IPS-NIHi11 (cell line): Measurements from ENCODE around the gene SPG7.

Experiments used
- DNase-seq: peaks from one replicate; pipeline ENCODE4 v3.0.0; 2012; ENCODE audit warnings: mixed read lengths, low spot score

Gene SPG7

DNA sequence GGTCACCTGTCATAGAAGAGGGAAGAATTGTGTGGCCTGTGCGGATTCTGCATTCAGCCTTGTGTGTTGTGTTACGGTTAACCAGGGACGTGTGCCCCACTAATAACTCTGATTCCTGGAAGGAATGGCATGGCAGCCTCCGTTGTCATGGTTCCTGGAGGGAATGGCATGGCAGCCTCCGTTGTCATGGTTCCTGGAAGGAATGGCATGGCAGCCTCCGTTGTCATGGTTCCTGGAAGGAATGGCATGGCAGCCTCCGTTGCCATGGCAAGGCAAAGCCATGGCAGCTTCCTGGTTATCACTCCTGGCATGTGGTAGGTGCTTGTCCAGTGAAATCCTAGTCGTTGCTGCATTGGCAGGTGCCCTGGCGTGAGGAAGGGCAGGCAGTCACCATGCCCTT is 8.9 kb downstream of the SPG7 start:
- DNase-seq = no peak

DNA sequence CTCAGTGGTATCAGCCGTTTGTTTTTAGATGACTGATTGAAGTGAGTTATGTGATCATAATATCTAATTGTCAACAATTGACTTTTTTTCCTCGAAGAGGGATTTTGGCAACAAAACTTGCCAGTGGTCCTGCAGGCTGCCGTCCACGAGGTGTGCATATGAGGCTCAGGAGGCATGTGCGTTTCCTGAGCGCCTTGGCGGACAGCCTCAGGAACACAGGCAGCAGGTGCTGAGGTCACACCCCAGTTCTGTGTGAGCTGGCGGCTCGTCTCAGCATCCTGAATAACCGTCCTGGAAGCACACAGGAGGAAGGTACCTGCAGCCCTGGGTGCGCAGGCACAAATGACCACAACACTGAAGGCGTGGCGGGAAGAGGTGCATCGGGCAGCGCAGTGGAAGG is 11.7 kb downstream of the SPG7 start:
- no peak for DNase-seq

DNA sequence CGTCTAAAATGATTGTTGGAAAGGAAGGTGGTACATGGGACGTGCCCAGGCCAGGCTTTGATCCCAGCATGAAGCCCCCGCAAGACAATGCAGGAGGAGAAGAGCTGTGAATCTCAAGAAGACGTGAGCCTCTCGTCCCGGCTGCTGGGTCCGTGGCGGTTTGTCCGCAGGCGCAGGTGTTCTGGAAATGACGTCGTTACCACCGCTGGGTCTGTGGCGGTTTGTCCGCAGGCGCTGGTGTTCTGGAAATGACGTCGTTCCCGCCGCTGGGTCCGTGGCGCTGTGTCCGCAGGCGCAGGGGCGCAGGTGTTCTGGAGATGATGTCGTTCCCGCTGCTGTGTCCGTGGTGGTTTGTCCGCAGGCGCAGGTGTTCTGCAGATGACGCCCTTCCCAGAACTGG is 14.1 kb downstream of the SPG7 start:
- no peak for DNase-seq

DNA sequence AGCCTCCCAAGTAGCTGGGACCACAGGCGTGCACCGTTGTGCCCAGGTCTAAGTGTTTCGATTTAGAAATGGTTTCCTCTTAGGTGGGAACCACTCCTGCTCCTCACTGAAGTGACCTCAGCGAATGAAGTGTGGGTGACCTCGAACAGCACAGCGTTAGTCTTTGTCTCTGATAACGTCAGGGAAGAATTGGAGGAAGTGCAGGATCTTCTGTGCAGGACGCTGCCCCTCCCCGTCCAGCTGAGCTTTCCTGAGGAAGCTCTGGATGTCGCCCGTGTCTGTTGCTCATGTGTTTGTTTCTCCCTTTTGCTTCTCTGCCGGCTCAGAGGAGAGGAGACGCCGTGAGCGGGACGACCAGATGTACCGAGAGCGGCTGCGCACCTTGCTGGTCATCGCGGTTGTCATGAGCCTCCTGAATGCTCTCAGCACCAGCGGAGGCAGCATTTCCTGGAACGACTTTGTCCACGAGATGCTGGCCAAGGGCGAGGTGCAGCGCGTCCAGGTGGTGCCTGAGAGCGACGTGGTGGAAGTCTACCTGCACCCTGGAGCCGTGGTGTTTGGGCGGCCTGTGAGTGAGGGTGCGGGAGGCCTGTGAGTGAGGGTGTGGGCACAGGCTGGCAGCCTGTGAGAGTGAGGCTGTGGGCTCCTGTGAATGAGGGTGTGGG is 15.6 kb downstream of the SPG7 start:
- DNase-seq = no peak

DNA sequence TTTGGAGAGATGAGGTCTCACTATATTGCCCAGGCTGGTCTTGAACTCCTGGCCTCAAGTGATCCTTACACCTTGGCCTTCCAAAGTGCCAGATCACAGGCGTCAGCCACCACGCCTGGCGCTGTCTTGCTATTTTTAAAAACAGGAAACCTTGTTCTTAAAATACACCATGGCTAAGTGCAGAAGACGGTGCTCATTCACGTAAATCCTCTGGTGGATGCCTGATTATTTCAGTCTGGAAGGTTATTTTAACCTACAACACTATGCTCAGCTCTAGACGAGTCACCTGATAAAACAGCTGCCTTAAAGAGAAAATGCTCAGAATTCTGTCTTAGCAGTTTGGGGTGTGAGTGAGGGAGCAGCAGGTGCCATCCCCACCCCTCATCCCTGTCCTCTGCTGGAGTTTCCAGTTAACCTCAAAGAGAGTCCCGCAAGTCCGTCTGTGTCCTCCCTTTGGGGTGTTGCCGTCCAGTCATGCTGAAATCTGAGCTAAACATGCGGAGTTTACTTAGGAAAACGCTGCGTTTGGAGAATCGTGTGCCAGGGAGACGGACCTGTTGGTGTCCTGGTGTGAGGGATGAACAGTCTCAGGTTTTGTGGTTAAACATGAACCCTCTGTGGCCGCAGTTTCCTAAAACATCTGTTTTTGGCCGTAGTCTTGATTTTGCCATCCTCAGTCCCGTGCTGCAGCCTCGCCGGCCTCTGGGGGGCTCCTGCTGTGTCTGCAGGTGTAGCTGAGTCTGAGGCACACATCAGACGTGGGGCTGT is 17.1 kb downstream of the SPG7 start:
- no peak for DNase-seq

DNA sequence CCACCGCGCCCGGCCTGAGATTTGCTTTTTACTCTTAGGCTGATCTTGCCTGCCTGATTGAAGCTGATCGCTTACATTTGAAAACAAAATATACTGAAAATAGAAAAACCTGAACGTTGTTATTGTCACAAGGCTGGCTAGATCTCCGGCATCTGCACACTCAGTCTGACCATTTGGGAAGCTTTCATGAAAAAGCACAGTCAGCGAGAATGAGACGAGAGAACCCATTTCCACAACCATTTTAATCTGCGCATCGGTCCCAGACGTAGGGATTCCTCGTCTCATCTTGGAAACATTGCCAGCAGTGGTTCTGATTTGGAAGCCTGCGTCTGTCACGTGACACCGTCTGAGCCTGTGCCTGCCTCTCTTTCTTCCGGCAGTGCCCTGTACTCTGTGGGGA is 20.9 kb downstream of the SPG7 start:
- no peak for DNase-seq

DNA sequence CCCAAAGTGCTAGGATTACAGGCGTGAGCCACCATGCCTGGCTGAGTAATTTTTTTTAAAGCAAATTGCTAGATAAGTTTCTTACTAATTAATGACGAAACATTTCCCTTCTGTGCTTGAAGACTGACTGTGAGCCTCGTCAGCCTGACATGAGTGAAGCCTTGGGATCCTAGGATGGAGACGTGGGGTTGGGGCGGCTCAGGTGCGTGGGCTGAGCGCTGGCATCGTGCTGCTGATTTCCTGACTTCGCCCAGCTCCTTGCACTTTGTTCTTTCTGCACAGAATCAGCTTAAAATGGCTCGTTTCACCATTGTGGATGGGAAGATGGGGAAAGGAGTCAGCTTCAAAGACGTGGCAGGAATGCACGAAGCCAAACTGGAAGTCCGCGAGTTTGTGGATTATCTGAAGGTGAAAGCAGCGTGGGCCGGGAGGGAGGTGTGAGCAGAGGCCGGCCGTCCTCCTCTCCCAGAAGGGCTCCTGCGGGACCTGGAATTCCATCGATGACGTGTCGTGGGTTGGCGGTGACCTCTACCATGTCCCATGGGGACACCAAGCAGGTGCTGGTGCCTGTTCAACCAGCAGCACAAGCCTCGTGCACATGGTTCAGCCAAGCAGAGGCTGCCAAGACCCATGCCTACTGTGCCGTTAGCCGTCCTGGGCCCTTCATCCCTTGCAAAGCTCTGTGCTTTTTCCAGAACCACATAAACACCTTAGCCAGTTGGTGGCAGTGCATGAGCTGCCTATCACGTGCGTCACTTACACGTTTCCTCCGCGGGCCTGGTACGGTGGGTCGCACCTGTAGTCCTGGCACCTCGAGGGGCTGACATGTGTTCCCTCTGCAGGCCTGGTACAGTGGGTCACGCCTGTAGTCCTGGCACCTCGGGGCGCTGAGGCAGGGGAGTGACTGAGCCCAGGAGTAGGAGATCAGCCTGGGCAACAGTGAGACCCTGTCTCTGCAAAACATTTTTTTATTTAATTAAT is 22.5 kb downstream of the SPG7 start:
- DNase-seq = no peak

DNA sequence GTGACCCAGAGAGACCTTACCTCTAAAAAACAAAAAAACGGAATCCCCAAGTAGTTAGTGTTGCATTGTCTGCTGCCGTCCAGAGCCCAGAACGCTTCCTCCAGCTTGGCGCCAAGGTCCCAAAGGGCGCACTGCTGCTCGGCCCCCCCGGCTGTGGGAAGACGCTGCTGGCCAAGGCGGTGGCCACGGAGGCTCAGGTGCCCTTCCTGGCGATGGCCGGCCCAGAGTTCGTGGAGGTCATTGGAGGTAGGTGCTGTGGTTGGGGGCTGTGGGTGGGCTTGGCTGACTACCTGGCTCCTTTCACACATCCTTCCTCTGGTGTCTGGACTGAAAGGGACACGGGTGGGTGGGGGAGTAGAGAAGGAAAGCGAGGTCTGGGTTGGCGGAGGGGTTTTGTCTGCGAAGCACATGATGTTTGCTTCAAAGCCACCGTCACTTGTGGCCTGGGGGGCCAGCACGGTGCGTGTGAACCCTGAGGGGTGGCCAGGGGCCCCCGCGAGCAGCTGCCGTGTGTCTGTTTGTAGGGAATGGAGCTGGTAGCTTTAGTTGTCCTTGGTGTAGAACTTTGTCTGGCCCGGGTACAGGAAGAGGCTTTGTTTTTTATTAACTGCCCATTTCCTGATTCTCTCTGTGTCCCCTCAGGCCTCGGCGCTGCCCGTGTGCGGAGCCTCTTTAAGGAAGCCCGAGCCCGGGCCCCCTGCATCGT is 23.8 kb downstream of the SPG7 start:
- no peak for DNase-seq

DNA sequence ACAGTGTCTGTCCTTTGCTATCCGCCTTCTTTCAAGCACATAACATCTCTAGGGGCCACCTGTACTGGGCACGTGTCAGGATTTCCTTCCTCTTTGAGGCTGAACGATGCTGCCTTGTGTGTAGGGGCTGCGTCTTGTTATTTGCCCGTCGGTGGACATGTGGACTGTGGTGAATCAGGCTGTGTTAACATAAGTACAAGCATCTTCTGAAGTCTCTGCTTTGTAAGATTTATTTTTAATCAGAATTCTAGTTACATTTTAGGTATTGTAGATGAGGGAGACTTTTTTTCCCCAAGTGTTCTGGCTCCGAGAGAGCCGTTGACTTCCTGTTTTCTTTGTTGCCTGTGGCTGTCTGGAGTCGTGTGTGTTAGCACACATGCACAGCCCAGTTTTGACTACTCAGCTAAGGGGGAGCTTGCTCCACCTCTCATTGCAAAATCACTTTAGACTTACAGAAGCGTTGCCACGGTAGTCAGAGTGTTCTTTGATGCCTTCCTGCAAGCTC is 26.1 kb downstream of the SPG7 start:
- no peak for DNase-seq

DNA sequence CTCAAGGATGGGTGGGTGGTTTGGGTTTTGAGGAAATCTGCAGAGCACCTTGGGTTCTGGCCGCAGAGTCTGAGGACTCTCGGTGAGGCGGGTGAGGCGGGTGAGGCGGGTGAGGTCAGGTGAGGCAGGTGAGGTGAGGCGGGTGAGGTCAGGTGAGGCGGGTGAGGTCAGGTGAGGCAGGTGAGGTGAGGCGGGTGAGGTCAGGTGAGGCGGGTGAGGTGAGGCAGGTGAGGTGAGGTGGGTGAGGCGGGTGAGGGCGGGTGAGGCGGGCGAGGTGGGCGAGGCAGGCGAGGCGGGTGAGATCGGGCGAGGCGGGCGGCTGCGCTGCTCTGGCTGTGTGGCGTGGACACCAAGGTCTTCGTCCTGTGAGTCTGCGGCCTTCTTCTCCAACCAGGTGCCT is 28.2 kb downstream of the SPG7 start:
- DNase-seq = no peak

DNA sequence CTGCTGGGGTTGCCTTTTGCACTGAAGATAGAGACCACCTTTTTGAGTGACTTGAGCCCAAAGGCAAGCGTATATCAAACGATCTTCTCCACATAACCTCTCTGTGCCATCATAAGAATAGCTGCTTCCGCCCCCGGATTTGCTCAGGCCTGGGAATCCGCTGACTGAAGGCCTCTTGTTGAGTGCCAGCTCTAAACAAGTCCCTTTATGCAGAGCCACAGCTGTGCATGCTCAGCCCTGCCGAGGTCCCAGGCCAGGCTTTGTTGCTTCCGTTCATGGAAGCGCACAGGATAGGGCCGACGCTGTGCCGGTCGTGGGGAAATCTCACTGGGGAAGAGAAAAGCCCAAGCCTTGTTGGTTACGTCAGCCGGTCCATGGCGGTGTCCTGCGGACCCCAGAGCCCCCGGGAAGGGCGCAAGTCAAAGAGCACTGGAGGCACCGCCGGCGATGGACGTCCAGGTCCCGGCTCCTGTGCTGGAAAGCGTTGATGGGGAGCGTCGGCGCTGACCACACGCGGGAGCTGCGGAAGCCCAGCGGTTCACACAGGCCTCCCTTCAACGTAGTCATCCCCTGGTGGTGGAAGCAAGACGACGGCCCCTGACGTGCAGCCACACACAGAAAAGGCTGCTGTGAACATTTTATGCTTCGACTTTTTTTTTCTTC is 28.8 kb downstream of the SPG7 start:
- no peak for DNase-seq

DNA sequence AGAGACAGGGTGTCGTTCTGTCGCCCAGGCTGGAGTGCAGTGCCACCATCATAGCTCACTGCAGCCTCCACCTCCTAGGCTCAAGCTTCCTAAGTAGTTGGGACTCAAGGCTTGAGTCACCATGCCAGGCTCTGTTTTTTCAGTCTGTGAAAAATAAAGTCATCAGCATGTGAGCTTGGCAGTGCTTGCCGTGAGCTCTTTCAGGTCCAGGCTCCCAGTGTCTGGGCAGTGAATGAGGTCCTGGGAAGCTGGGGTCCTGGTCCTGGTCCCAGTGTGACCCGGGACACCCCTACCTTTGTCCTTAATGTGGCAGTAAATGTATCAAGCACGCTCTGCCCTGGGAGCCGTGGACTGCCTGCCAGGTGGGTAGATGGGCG is 29.3 kb downstream of the SPG7 start:
- no peak for DNase-seq

DNA sequence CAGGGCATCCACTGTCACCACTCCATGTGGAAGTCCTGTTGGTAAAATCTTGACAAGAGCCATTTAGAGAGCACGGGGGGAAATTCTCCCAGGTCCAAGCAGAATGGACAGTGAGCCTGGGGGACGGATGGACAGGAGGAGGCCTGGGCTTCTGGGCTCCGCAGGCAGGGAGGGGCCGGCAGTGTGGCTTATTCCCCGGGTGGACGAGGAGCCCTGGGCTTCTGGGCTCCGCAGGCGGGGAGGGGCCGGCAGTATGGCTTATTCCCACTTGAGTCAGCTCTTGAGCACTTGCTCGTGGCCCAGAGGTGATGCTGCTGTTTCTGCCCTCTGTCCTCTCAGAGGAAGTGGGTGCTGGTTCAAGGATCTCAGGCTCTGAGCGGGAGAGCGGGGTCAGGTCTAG is 30.1 kb downstream of the SPG7 start:
- no peak for DNase-seq

DNA sequence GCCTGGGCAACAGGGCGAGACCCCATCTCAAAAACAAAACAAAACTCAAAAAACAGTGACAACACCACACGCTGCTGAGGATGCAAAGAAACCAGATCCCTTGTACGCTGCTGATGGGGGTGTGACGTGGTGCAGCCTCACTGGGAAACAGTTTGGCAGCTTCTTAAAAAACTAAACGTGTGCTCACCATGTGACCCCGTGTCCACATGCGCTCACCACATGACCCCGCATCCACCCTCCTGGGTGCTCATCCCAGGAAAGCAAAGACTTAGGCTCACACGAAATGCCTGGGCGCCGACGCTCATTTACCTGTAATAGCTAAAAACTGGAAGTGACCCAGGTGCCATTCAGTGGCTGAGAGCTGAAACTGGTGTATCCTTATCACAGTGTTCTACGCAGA is 32.4 kb downstream of the SPG7 start:
- no peak for DNase-seq

DNA sequence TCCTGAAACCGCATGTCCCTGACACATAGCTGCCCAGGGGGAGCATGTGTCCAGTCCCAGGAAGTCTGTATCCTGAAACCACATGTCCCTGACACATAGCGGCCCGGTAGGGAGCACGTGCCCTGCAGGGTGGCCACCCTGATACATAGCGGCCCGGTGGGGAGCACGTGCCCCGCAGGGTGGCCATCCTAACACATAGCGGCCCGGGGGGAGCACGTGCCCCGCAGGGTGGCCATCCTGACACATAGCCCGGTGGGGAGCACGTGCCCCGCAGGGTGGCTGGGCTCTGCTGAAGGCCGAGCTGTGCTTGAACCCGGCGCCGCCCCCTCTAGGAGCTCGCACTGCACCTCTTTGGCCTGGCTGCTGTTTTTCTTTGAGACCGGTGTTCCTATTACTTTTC is 33.6 kb downstream of the SPG7 start:
- no peak for DNase-seq

DNA sequence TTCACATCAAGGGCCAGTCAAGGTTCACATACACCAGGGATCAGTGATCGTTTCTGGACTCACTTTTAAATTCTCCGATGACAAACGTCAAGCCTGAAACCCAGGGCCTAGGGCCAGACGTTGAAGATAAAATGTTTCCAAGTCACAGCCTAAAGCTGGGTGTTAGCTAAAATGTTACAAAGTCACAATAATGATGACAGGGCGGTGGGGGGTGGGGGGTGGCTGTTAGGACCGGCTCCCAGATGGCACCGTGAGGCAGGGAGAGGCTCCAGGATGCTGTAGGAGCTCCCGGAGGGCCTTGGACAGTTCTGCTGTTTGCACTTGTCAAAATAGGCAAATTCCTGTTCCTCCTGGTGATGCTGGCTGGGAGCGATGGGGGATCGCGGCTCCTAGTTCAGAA is 35.9 kb downstream of the SPG7 start:
- DNase-seq = no peak

DNA sequence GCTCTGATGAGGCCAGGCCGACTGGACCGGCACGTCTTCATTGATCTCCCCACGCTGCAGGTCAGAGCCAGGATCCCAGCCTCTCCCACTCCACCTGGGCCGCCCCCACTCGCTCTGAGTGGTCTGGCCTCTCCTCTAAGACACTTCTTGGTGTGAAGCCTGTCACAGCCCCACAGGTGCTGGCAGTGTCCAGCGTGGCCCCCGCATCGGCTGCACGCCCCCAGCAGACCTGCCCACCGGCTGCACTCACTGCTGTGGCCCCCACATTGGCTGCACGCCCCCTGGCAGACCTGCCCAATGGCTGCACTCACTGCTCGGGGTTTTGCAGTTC is 36.5 kb downstream of the SPG7 start:
- DNase-seq = no peak

DNA sequence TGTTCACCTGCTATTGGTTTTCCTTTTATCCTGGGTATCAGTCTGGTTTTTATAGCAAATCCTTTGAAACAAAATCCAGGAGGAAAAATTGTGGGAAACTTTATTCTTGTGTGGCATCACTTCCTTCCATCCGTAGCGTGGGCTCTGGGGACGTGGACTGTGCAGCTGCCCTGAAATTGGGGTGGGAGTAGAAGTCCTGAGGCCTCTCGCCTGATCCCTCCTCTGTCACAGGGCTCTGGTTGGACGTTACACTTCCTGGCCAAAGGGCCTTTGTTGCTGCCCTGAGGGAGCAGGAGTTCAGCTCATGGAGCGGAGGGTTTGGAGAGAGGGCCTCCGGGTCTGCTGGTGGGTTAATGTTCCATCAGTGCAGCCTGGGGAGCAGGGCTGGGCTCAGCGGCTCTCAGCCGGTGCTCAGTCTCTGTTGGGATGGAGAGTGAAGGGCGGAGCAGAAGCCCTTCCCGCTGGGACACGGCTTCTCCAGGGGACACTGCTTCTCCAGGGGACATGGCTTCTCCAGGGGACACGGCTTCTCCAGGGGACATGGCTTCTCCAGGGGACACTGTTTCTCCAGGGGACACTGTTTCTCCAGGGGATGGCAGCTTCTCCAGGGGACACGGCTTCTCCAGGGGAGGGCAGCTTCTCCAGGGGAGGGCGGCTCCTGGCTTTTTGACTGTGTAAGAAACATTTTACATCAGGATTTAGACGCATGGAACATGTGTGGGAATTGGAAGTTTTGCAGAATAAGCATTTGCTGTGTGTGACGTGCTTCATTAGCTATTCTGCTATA is 37.0 kb downstream of the SPG7 start:
- DNase-seq = no peak

DNA sequence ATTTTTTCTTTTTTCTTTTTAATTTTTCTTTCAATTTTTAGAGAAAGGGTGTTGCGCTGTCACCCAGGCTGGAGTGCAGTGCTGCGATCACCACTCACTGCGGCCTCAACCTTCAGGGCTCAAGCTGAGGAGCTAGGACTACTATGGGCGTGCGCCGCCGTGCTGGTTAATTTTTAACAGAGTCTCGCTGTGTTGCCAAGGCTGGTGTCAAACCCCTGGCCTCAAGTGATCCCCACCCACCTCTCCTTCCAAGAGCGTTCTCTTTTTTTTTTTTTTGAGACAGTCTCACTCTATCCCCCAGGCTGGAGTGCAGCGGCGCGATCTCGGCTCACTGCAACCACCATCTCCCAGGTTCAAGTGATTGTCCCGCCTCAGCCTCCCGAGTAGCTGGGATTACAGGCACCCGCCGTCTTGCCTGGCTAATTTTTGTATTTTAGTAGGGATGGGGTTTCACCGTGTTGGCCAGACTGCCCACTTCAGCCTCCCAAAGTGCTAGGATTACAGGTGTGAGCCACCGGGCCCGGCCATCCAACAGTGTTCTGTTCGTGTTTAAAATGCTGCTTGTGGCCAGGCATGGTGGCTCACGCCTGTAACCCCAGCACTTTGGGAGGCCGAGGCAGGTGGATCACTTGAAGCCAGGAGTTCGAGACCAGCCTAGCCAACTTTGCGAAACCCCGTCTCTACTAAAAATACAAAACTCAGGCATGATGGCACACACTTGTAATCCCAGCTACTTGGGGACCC is 37.8 kb downstream of the SPG7 start:
- DNase-seq = no peak

DNA sequence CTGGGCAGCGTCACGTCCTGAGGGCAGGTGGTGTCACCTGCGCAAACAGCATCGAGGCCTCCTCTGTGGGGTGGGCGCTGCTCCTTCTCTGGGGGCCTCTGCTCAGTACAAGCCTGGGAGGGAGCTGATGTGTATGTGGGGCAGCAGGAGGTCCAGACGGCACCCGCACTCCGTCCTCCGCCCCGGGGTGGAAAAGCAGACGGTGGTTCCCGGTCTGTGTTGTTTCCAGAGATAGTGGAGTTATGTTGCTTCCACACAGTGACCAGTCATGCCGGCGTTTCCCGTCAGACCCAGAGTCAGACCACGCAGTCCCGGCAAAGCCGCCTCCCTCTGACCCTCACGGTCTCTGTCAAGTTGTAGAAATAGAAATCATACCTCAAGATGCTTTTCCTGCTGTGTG is 38.6 kb downstream of the SPG7 start:
- no peak for DNase-seq
